ENCODE measurements around the gene TCN2. TPM values are rescaled to one million over a fixed set of nuclear protein-coding genes. Genes with fewer than 3 reads are reported as not detected.
"Not testable (repeated sequence)": the region's sequence is repeated elsewhere in the genome, so short reads cannot be mapped to it uniquely, and the experiment has no call there.

TCN2 gene
- 100 to 1,000 TPM in 1 of 7 donors, 10 to 100 TPM in 6; 23.8 to 110 (median 73.7) TPM for total RNA-seq
- 10 to 100 TPM in 1 of 3 donors, 1 to 10 TPM in 2; 7.3 to 23.1 (median 9.7) TPM for polyA plus RNA-seq
- long read RNA-seq, donor 1, transcript TCN2-201 (9 exons, 2,535 nt): major isoform, 5 of 6 reads
- long read RNA-seq, donor 1, partial matches to known transcripts: 0 of 6 reads
- long read RNA-seq, donor 1, other reads (novel, unspliced or antisense): 0 of 6 reads
- long read RNA-seq, donor 2, transcript TCN2-201 (9 exons, 2,535 nt): major isoform, 6 of 6 reads
- long read RNA-seq, donor 2, partial matches to known transcripts: 0 of 6 reads
- long read RNA-seq, donor 2, other reads (novel, unspliced or antisense): 0 of 6 reads

- peak within 1 kb of the TSS; percentile 44 to 82 (median 54) for H3K4me3 ChIP-seq
- H3K9me3 ChIP-seq: no peaks in the 10 kb centered on the region
- intact Hi-C loops (cut with DNase I; ENCODE audit: low total_unique reads): no loop called here
Observed at GRCh38 chr22:30606455-30607299, at the start of gene TCN2. TCN2 (plus strand) TSS chr22:30607174; CDS start chr22:30607332, 158 bp downstream.

GRCh38 chr22:30557243-30557642 lies 49.7 kb upstream of the TCN2 start:
- H3K27me3 ChIP-seq (replicated peaks in 1 of 7): no peaks in the 10 kb centered on the region
- intact Hi-C loops (cut with DNase I; ENCODE audit: low total_unique reads): no loop called here
- H3K36me3 ChIP-seq: no peaks in the 10 kb centered on the region
- no peak for DNase-seq
- no peak for TF ChIP-seq POLR2AphosphoS5 (IDR thresholded peaks at IDR 0.05)
- TF ChIP-seq CTCF (IDR thresholded peaks at IDR 0.05 in 8 of 11, conservative IDR thresholded peaks at IDR 0.05 in 3 of 11): no peak
- TF ChIP-seq POLR2A (IDR thresholded peaks at IDR 0.05): no peak
- H3K27ac ChIP-seq: no peak overlapping the region
- no peak overlapping the region for H3K4me3 ChIP-seq
- no peaks in the 10 kb centered on the region for H3K9me3 ChIP-seq
- 76 to 93% (median 84%) methylated on average over 4 to 8 of the region's 8 CpGs for WGBS, 5 donors
- no peaks in the 10 kb centered on the region for H3K4me1 ChIP-seq

More at GRCh38 chr22:30606455-30607299, at the start of gene TCN2:
- Histone ChIP-seq H3K27me3 (replicated peaks in 1 of 7) (no peaks in the 10 kb centered on the region), H3K4me1 (peaks cover 25 to 63% (median 54%) of the 10 kb centered on the region in 6 donors), H3K27ac (peak within 1 kb of the TSS; percentile 58 to 88 (median 84)), H3K36me3 (peaks cover 0 to 20% (median 0%) of the 10 kb centered on the region in 6 donors)
- 1 to 3% (median 2%) methylated on average over 19 to 24 of the region's 24 CpGs for WGBS, 5 donors
- peak; percentile 88 for DNase-seq
- TF ChIP-seq CTCF (IDR thresholded peaks at IDR 0.05 in 8 of 11, conservative IDR thresholded peaks at IDR 0.05 in 3 of 11) (peak in 1 of 11 experiments; percentile 22), POLR2A (IDR thresholded peaks at IDR 0.05) (no peak), POLR2AphosphoS5 (IDR thresholded peaks at IDR 0.05) (peak in 2 of 3 donors; percentile 56 to 84)

GRCh38 chr22:30559889-30560288 lies 47.1 kb upstream of the TCN2 start:
- Histone ChIP-seq H3K4me3 (no peak overlapping the region), H3K27ac (no peak overlapping the region), H3K4me1 (no peaks in the 10 kb centered on the region), H3K36me3 (no peaks in the 10 kb centered on the region), H3K9me3 (no peaks in the 10 kb centered on the region), H3K27me3 (replicated peaks in 1 of 7) (no peaks in the 10 kb centered on the region)
- intact Hi-C loops (cut with DNase I; ENCODE audit: low total_unique reads): no loop called here
- DNase-seq: no peak
- no peak for TF ChIP-seq POLR2A (IDR thresholded peaks at IDR 0.05)
- no peak for TF ChIP-seq CTCF (IDR thresholded peaks at IDR 0.05 in 8 of 11, conservative IDR thresholded peaks at IDR 0.05 in 3 of 11)
- TF ChIP-seq POLR2AphosphoS5 (IDR thresholded peaks at IDR 0.05): no peak
- WGBS, 5 donors: 77 to 88% (median 85%) methylated on average over 6 of the region's 6 CpGs

GRCh38 chr22:30560643-30561202 lies 46.3 kb upstream of the TCN2 start:
- H3K4me1 ChIP-seq; H3K27ac ChIP-seq; intact Hi-C loops (cut with DNase I; ENCODE audit: low total_unique reads); H3K4me3 ChIP-seq; H3K9me3 ChIP-seq; H3K27me3 ChIP-seq (replicated peaks in 1 of 7); H3K36me3 ChIP-seq; DNase-seq: not testable (repeated sequence)
- WGBS, 5 donors: 81 to 90% (median 84%) methylated on average over 11 of the region's 11 CpGs

Measured in spleen (tissue), 13 donors.